ENCODE results near the gene MTERF4. TPM values are rescaled to one million over a fixed set of nuclear protein-coding genes. Genes with fewer than 3 reads are reported as not detected.

MTERF4 gene
- 24.7 and 27.6 TPM in 2 replicates for total RNA-seq

GRCh38 chr2:241102239-241102803 lies at the start of gene MTERF4:
MTERF4 (minus strand) TSS chr2:241102287; CDS start chr2:241102273, 14 bp downstream.

GRCh38 chr2:241149925-241150659 lies 48.0 kb upstream of the MTERF4 start, which contains the start of gene PPP1R7:
PPP1R7 (plus strand) TSS chr2:241150467; CDS start chr2:241150496, 29 bp downstream.

GRCh38 chr2:241148891-241149674 lies 47.0 kb upstream of the MTERF4 start, which contains the start of gene PASK:
PASK (minus strand) TSS chr2:241149472; CDS start chr2:241143032, 6,440 bp downstream.

Other genes starting within 250 kb of the MTERF4 start
- gene AGXT, start 233.5 kb downstream of the MTERF4 start, total RNA-seq, result 0.15 TPM in 1 of 2 replicates, not detected in the other
- not detected in 2 replicates for gene MAB21L4, start 206.1 kb downstream of the MTERF4 start, total RNA-seq
- not detected in 2 replicates for gene CROCC2, start 196.0 kb downstream of the MTERF4 start, total RNA-seq
- 8.6 and 9.1 TPM in 2 replicates for gene SNED1, start 103.7 kb downstream of the MTERF4 start, total RNA-seq
- gene PASK, start 47.2 kb upstream of the MTERF4 start, total RNA-seq, result 6.1 and 7.1 TPM in 2 replicates
- gene PPP1R7, start 48.2 kb upstream of the MTERF4 start, total RNA-seq, result 68.8 and 69.6 TPM in 2 replicates
- under 0.01 and 0.30 TPM in 2 replicates for gene ANO7, start 86.4 kb upstream of the MTERF4 start, total RNA-seq
- gene HDLBP, start 213.4 kb upstream of the MTERF4 start, total RNA-seq, result 430 and 450 TPM in 2 replicates
- 236 and 282 TPM in 2 replicates for gene SEPTIN2, start 213.6 kb upstream of the MTERF4 start, total RNA-seq